ENCODE data around the gene SREBF2. TPM values are rescaled to one million over a fixed set of nuclear protein-coding genes. Genes with fewer than 3 reads are reported as not detected.

The SREBF2 gene
- total RNA-seq, 1 donor from 2014 or later = 200 TPM

- Mint-ChIP-seq H3K36me3 (ENCODE audit: low read depth, unreplicated experiment) (no peaks in the 10 kb centered on the region), H3K4me1 (ENCODE audit: unreplicated experiment) (peaks cover 28% of the 10 kb centered on the region), H3K27ac (ENCODE audit: unreplicated experiment) (peak overlapping the region; percentile 32), H3K9me3 (ENCODE audit: unreplicated experiment) (no peaks in the 10 kb centered on the region), H3K27me3 (ENCODE audit: unreplicated experiment) (no peaks in the 10 kb centered on the region), H3K4me3 (ENCODE audit: unreplicated experiment) (no peak overlapping the region)
- DNase-seq (ENCODE audit: low spot score) = no peak
- no peak for TF ChIP-seq CTCF (IDR thresholded peaks at IDR 0.05; ENCODE audit: unreplicated experiment)
These were observed 12.7 kb downstream of the SREBF2 start for GRCh38 chr22:41845380-41846267.

GRCh38 chr22:41846268-41846987 lies 13.5 kb downstream of the SREBF2 start:
- Mint-ChIP-seq H3K4me1 (ENCODE audit: unreplicated experiment) (peaks cover 28% of the 10 kb centered on the region), H3K27me3 (ENCODE audit: unreplicated experiment) (no peaks in the 10 kb centered on the region), H3K27ac (ENCODE audit: unreplicated experiment) (peak overlapping the region; percentile 32), H3K9me3 (ENCODE audit: unreplicated experiment) (no peaks in the 10 kb centered on the region), H3K36me3 (ENCODE audit: low read depth, unreplicated experiment) (no peaks in the 10 kb centered on the region), H3K4me3 (ENCODE audit: unreplicated experiment) (no peak overlapping the region)
- DNase-seq (ENCODE audit: low spot score) = no peak
- no peak for TF ChIP-seq CTCF (IDR thresholded peaks at IDR 0.05; ENCODE audit: unreplicated experiment)

GRCh38 chr22:41847300-41847699 lies 14.4 kb downstream of the SREBF2 start:
- Mint-ChIP-seq H3K27me3 (ENCODE audit: unreplicated experiment) (no peaks in the 10 kb centered on the region), H3K36me3 (ENCODE audit: low read depth, unreplicated experiment) (no peaks in the 10 kb centered on the region), H3K4me3 (ENCODE audit: unreplicated experiment) (no peak overlapping the region), H3K4me1 (ENCODE audit: unreplicated experiment) (peaks cover 28% of the 10 kb centered on the region), H3K9me3 (ENCODE audit: unreplicated experiment) (no peaks in the 10 kb centered on the region), H3K27ac (ENCODE audit: unreplicated experiment) (peak overlapping the region; percentile 3)
- TF ChIP-seq CTCF (IDR thresholded peaks at IDR 0.05; ENCODE audit: unreplicated experiment) = no peak
- no peak for DNase-seq (ENCODE audit: low spot score)

GRCh38 chr22:41848468-41848867 lies 15.6 kb downstream of the SREBF2 start:
- no peak overlapping the region for H3K4me3 Mint-ChIP-seq (ENCODE audit: unreplicated experiment)

More at GRCh38 chr22:41848468-41848867, 15.6 kb downstream of the SREBF2 start:
- H3K27me3 Mint-ChIP-seq (ENCODE audit: unreplicated experiment) = no peaks in the 10 kb centered on the region
- no peak for DNase-seq (ENCODE audit: low spot score)
- H3K36me3 Mint-ChIP-seq (ENCODE audit: low read depth, unreplicated experiment) = no peaks in the 10 kb centered on the region
- peaks cover 28% of the 10 kb centered on the region for H3K4me1 Mint-ChIP-seq (ENCODE audit: unreplicated experiment)
- H3K27ac Mint-ChIP-seq (ENCODE audit: unreplicated experiment) = no peak overlapping the region
- TF ChIP-seq CTCF (IDR thresholded peaks at IDR 0.05; ENCODE audit: unreplicated experiment) = no peak
- no peaks in the 10 kb centered on the region for H3K9me3 Mint-ChIP-seq (ENCODE audit: unreplicated experiment)

All from endothelial cell (in vitro differentiated cells).